Heart right ventricle (tissue), 16 donors: ENCODE results near the gene ATP11A. TPM values are rescaled to one million over a fixed set of nuclear protein-coding genes. Genes with fewer than 3 reads are reported as not detected.
A peak's percentile ranks its signal among the peaks of the same experiment; 100 is the strongest.

Source experiments
- ATAC-seq, 8 donors: fragments of 200-7000 bp; cut with Tn5 transposase; one replicate each; pipeline ENCODE4 v1.9.1; 2020; ENCODE audit warnings: mild to moderate bottlenecking in 8 of 8, moderate library complexity in 8 of 8, moderate number of reproducible peaks in 1 of 8
- DNase-seq, 2 donors: peaks; one replicate each; pipeline ENCODE4 v3.0.0-alpha.2; 2020
- H3K27ac ChIP-seq, 10 donors: fragments of 200-600 bp; sonication (generic) in 2 of 10; one replicate each; pipeline versions ENCODE4 v1.5.0 to v1.8.0; 2020 to 2022; ENCODE audit warnings: mild to moderate bottlenecking in 3 of 10
- H3K27me3 ChIP-seq, 7 donors: fragments of 200-600 bp; one replicate each; pipeline ENCODE4 v1.8.0; 2021 to 2022; ENCODE audit warnings: mild to moderate bottlenecking in 2 of 7
- H3K36me3 ChIP-seq, 9 donors: fragments of 200-600 bp; sonication (generic) in 1 of 9; one replicate each; pipeline versions ENCODE4 v1.5.0 to v1.8.0; 2020 to 2022; ENCODE audit warnings: mild to moderate bottlenecking in 2 of 9
- H3K4me1 ChIP-seq, 9 donors: fragments of 200-600 bp; sonication (generic) in 1 of 9; one replicate each; pipeline versions ENCODE4 v1.5.0 to v1.8.0; 2020 to 2022; ENCODE audit warnings: mild to moderate bottlenecking in 4 of 9
- H3K4me3 ChIP-seq, 10 donors: fragments of 200-600 bp; sonication (generic) in 2 of 10; one replicate each; pipeline versions ENCODE4 v1.5.0 to v1.8.0; 2020 to 2022; ENCODE audit warnings: mild to moderate bottlenecking in 7 of 10, moderate library complexity in 2 of 10
- H3K9me3 ChIP-seq, 11 donors: fragments of 200-600 bp in 10 of 11; sonication (generic) in 2 of 11; one replicate each; pipeline versions ENCODE4 v1.5.0 to v1.8.0; 2013 to 2022; ENCODE audit warnings: mild to moderate bottlenecking in 2 of 11, control low read depth in 1 of 11, moderate library complexity in 1 of 11
- CTCF ChIP-seq, 9 donors: fragments of 200-600 bp; sonication (generic) in 2 of 9; IDR thresholded peaks; one replicate each; pipeline versions ENCODE4 v1.5.0 to v1.8.0; 2021 to 2022; ENCODE audit warnings: antibody characterized with exemption in 9 of 9, mild to moderate bottlenecking in 5 of 9, moderate library complexity in 1 of 9
- WGBS, 2 donors: extraction: QIAGEN DNeasy Blood & Tissue Kit; methylation state at CpG; one replicate each; pipeline ENCODE4 v1.1.7; 2013; ENCODE audit warnings: inconsistent platforms in 1 of 2; 5-methylcytosine and 5-hydroxymethylcytosine counted together
- intact Hi-C, 10 donors: fragments of 100-400 bp; cut with DNase I; formaldehyde crosslinking; loops; one replicate each; pipeline versions ENCODE4 v1.11.1 to v1.14.2; 2022
- polyA plus RNA-seq, 2 donors: library from polyadenylated mRNA; stranded (reverse); fragments of 200-250 nt; gene quantifications; one replicate each; pipeline ENCODE4 v1.2.3, GENCODE V29; 2013
- total RNA-seq, 10 donors: library from RNA; stranded (reverse); fragmentation: NEBNext Ultra II Directional in 3 of 10; extraction: Animal tissue kit (Norgen Biotek cat#: 25700) in 3 of 10; gene quantifications; one replicate each; pipeline versions ENCODE4 v1.2.1 to v1.2.4, GENCODE V29; 2021 to 2023
- donor health status: Arrhythmogenic right ventricular cardiomyopathy.
- donor health status: ischemic (EF 13 %, LVEDD 7.1; RV severe dilation, severe dysfunction).
- donor health status: healthy with polysubstance abuse.
- donor health status: DM: no; HTN: yes; CAD: no.
- donor health status: DM: no; HTN: no; CAD: no.
- donor health status: ischemic (EF 25% LVEDD 6.9; RV normal size, moderate dysfunction).
- donor health status: ischemic (EF 25% LVEDD 5.7; RV mildly dilated, moderate dysfunction).
- donor health status: healthy.
- donor health status: DM: yes; HTN: yes; CAD: no.
- donor health status: Ischemic cardiomyopathy.
- donor health status: ischemic (EF 35%, LVEDD 5.7; RV mildly dilated, moderate dysfunction).
- donor health status: nonischemic (EF 11% LVEDD 7.7; RV severe dilation, severe dysfunction).
- donor health status: DM: yes; HTN: yes; CAD: no.
- donor health status: PGD.
- donor health status: ischemic (EF 29% LVEDD 5.4; RV normal size, mild dysfunction).
- donor health status: nonischemic (EF 23%, LVEDD 6.1; RV moderate dilation, normal function).

Gene ATP11A
- total and polyA plus RNA-seq, 12 donors, result 20.0 to 164 (median 107) TPM

GRCh38 chr13:112720814-112721197, 31.0 kb downstream of the ATP11A start:
- intact Hi-C loops, result no loop called here
- DNase-seq (no peak), ATAC-seq (no peak)
- no peaks in the 10 kb centered on the region for H3K27me3 ChIP-seq
- 96% methylated on average over 10 of the region's 10 CpGs for WGBS, 2 donors
- TF ChIP-seq CTCF (IDR thresholded peaks at IDR 0.05), result no peak
- H3K27ac ChIP-seq, result peak overlapping the region in 8 of 10 donors; percentile 70 to 92 (median 86)
- H3K4me1 ChIP-seq, result peaks cover 7 to 57% (median 36%) of the 10 kb centered on the region in 9 donors
- no peak overlapping the region for H3K4me3 ChIP-seq
- H3K36me3 ChIP-seq, result peaks cover 0 to 8% (median 0%) of the 10 kb centered on the region in 9 donors
- H3K9me3 ChIP-seq, result no peaks in the 10 kb centered on the region

- TF ChIP-seq CTCF (IDR thresholded peaks at IDR 0.05), result peak in 2 of 9 donors; percentile 30 to 32
These were observed 31.6 kb downstream of the ATP11A start for GRCh38 chr13:112721198-112722104.

GRCh38 chr13:112722433-112723263, 32.8 kb downstream of the ATP11A start:
- intact Hi-C loops, result loop anchor here in 1 of 10 donors (1.0 kb wide), 1 partner anchor 31 kb away; no protein-coding TSS in a partner anchor
- peaks cover 0 to 6% (median 0%) of the 10 kb centered on the region in 9 donors for H3K36me3 ChIP-seq
- H3K27ac ChIP-seq, result peak overlapping the region; percentile 70 to 92 (median 80)
- no peak overlapping the region for H3K4me3 ChIP-seq
- peak; percentile 60 to 81 (median 76) for ATAC-seq
- no peaks in the 10 kb centered on the region for H3K27me3 ChIP-seq
- H3K4me1 ChIP-seq, result peaks cover 14 to 70% (median 50%) of the 10 kb centered on the region in 9 donors
- H3K9me3 ChIP-seq, result no peaks in the 10 kb centered on the region
- 36 to 43% methylated on average over 19 of the region's 19 CpGs for WGBS, 2 donors
- TF ChIP-seq CTCF (IDR thresholded peaks at IDR 0.05), result no peak
- DNase-seq, result peak in 1 of 2 donors; percentile 75

More at GRCh38 chr13:112721198-112722104, 31.6 kb downstream of the ATP11A start:
- DNase-seq (no peak), ATAC-seq (peak in 2 of 8 donors; percentile 32 to 66)
- H3K27ac ChIP-seq, result peak overlapping the region in 9 of 10 donors; percentile 70 to 92 (median 83)
- no peaks in the 10 kb centered on the region for H3K27me3 ChIP-seq
- H3K4me1 ChIP-seq, result peaks cover 14 to 59% (median 39%) of the 10 kb centered on the region in 9 donors
- peaks cover 0 to 8% (median 0%) of the 10 kb centered on the region in 9 donors for H3K36me3 ChIP-seq
- no peak overlapping the region for H3K4me3 ChIP-seq
- intact Hi-C loops, result loop anchor here in 1 of 10 donors (1.0 kb wide), 1 partner anchor 30 kb away; no protein-coding TSS in a partner anchor
- no peaks in the 10 kb centered on the region for H3K9me3 ChIP-seq
- WGBS, 2 donors, result 53 to 70% methylated on average over 26 of the region's 26 CpGs

GRCh38 chr13:112723771-112724170, 33.9 kb downstream of the ATP11A start:
- intact Hi-C loops, result no loop called here
- Histone ChIP-seq H3K9me3 (no peaks in the 10 kb centered on the region), H3K27me3 (no peaks in the 10 kb centered on the region), H3K36me3 (peaks cover 0 to 3% (median 0%) of the 10 kb centered on the region in 9 donors), H3K27ac (peak overlapping the region in 9 of 10 donors; percentile 44 to 92 (median 75)), H3K4me3 (no peak overlapping the region), H3K4me1 (peaks cover 14 to 79% (median 58%) of the 10 kb centered on the region in 9 donors)
- WGBS, 2 donors, result 81 to 83% methylated on average over 16 to 17 of the region's 17 CpGs
- DNase-seq (no peak), ATAC-seq (no peak)
- no peak for TF ChIP-seq CTCF (IDR thresholded peaks at IDR 0.05)
